RPMI8226 (cell line): Measurements from ENCODE around the gene MUC4.
"Not testable (repeated sequence)": the region's sequence is repeated elsewhere in the genome, so short reads cannot be mapped to it uniquely, and the experiment has no call there.

Experiments used
- DNase-seq: peaks from one replicate; pipeline ENCODE4 v3.0.0-alpha.2; 2015

The MUC4 gene

DNA sequence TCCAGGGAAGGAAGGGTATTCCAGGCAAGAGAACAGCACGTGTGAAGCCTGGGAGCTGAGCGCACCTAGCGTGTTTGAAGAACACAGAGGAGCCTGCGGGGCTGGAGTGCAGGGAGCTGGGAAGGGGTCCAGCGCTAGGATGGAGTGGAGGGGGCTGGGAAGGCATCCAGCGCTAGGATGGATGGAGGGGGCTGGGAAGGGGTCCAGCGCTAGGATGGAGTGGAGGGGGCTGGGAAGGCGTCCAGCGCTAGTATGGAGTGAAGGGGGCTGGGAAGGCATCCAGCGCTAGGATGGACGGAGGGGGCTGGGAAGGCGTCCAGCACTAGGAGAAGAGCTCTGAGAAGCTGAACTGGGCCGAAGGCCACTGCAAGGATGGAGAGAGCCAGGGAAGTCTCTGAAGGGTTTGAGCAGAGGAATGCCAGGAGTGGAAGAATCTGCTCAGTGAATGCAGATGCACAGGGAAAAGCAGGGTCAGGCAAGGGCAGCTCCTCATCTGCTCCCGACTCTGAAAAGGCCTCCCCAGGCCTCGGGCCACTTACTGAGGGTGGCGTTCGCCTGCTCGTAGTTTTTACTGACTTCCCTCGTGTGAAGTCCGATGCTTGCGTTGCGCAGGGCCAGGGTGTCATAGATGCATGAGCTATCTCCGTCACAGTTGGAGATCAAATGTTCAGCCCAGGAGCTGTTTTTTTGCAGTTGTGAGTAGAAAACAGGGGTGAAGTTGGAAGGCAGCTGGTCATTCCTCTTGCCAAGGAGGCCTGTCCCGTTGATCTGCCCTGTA is 51.2 kb downstream of the MUC4 start:
- DNase-seq: peak; percentile 2

DNA sequence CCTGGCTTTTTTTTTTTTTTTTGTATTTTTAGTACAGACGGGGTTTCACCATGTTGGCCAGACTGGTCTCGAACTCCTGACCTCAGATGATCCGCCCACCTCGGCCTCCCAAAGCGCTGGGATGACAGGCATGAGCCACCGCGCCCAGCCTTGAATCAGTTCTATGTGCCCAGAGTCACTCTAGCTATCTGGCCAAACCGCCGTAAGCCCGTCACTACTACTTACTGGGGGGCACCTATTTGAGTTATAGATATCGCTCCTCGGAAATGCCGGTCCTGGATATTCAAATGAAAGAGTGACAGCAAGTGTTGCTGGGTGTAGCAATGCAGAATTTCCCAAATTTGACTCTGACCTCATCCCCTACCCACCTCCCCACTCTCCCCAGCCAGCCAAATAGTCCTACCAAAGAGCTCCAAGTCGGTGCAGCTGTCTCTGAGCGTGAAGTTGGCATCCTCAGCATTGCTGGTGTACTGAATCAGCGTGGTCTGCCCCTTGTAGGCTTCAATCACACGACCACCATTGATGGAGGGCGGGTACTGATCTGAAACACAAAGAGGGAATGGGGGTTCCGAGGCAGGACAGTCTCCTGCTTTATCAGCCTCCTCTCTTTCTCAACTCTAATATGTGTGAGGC is 52.9 kb downstream of the MUC4 start:
- peak; percentile 1 for DNase-seq

DNA sequence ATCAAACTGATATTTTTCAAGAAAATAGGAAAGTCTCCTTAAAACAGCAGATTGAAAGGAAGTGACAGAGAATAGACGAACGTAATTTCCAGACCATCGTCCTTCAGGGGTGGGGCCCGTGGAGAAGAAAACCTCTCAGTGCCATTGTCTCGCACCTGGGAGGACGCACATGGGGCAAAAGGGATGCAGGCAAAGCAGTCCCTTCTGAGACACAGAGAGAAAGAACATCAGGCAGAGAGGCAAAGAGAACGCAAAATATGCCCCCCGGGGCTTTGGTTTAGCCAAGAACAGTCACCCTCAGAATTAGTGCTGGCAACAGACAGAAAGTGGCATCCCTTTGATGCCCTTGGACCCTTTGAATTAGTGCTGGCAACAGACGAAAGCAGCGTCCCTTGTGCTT is 53.9 kb downstream of the MUC4 start:
- peak; percentile 1 for DNase-seq

DNA sequence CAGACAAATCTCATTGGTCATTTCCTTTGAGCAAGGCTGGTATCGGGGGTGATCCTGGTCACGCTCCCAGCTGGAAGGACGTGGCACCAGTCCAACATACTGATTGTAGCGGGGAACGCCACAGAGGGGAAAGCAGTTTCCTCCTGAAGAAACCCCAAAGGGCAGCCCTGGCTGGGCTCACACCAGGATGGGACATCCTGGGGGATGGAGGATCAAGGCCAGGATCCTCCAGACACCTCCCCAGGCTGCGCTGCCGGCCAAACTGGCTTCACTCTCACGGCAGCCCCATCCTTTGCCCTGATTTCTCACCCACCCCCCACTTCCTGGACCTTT is 54.3 kb downstream of the MUC4 start:
- DNase-seq: no peak

DNA sequence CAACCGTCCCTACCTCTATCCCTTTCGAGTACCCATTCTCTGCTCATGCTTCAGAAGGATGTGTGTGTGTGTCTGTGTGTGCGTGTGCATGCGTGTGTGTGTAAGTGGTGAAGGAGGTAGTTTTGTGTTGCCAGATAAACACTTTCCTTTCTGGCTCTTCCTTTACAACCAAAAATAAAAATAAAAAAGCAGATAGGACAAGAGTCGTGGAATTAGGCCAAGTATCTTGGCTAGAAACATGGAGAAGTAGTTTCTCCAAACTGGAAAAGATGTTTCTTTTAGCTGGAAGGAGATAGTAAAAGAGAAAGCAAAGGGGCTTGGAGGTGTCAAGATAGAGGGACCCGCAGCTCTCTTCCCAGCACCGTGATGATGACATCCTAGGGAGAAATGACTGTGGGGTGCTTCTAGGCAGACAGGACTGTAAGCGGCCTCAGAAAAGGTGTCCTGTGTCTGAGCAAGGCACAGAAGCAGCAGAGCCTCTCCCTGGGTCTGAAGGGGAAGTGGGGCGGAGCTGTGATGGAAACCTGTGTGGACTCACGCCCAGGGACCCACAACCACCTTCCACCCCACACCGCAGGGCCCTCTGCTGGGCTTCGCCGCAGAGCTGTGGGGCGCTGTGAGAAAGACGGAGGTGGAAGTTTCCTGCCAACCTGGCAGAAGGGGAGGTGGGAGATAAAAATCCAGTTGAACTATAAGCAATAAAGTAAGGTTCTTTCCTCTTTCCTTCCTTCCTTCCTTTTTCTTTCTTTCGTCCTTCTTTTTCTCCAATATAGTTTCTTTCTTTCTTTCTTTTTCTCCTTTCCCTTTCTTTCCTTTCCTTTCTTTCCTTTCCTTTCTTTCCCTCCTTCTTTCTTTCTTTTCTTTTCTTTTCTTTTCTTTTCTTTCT is 55.7 kb downstream of the MUC4 start:
- peak; percentile 2 for DNase-seq

DNA sequence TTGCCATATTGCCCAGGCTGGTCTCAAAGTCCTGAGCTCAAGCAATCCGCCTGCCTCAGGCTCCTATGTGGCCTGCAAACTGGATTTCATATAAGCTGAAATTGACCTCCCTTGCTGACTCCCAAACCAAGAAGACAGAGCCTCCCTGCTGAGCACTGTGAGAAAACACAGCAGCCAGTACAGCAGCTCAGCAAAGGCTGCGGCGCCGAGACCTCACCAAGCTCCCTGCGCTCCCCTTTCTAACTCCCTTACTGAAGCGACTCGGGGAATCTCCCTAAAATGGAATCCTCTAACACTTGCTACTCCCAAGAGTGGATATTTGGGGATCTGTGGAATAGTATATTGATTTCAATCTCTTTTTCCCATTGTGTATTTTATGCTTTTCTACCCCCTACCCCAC is 56.3 kb downstream of the MUC4 start:
- DNase-seq: no peak

DNA sequence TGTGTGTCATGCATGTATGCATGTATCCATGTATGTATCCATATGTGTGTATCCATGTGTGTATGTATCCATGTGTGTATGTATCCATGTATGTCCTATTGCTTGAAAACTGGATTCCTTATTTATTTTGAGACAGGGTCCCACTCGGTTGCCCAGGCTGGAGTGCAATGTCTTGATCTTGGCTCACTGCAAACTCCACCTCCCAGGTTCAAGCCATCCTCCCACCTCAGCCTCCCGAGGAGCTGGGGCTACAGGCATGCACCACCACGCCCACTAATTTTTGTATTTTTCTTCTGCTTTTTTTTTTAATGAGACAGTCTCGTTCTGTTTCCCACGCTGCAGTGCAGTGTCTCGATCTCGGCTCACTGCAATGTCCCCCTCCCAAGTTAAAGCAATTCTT is 56.8 kb downstream of the MUC4 start:
- DNase-seq: no peak

DNA sequence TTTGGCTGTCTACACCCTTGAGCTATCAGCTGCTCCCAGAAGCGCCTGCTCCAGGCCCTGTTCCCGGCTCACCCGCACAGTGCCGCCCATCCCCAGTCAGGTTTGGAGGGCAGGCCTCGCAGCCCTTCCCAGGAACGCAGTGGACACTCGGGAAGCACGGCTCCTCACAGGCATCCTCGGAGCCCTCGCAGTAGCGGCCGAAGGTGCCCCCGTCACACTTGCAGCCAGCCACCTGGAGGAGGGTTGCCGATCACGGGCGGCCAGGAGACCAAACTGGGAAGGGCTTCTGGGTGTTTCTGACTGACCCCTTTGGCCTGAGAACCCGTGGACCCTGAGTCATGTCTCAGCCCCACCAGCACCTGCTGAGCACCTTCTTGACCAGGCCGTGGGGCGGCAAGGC is 57.6 kb downstream of the MUC4 start:
- no peak for DNase-seq

DNA sequence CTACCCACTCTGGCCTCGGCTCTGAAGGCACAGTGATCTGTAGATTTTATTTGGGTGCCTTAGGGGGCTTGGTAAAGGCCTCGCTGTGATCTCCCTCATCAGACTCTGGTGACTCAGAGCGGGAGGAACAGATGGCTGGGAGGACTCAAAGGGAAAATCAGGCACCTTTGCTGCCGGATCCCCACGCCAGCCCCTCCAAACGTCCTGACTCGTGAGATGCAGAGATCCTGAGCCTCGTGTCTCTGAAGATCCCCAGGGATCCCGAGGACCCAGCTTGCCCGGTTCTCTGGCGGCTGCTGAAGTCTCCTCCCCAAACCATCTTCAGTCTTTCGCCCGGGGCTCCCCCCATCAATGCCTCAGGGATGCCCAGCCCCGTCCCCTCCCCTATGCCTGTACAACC is 58.1 kb downstream of the MUC4 start:
- DNase-seq: no peak

DNA sequence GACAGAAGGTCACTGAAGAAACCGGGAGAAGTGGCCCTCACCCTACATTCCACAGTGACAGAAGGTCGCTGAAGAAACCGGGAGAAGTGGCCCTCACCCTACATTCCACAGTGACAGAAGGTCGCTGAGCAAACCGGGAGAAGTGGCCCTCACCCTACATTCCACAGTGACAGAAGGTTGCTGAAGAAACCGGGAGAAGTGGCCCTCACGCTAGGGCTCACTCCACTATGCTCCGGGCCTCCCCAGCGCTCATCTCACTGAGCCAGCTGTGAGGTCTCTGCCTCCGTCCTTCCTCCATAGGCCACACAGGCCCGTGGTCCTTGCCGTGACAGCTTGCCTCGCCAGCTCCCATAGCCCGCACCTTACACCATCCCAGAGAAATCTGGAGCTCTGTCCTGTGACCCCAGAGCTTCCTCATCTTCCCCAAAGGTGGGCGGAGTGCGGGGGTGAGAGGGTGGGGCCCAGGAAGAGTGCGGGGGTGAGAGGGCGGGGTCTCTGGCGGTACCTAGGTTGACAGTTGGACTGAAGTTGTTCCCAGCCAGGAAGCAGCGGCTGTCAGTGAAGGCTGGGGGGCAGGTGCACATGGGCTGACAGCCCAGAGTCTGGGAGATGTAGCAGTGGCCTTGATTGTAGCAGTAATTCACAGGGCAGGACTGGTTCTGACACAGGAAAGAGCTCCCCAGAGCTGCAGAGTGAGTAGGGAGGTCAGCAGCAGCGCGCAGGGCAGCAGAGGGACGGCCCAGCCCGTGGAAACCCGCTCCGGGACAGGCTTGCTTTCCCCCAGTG is 59.0 kb downstream of the MUC4 start:
- DNase-seq: no peak

DNA sequence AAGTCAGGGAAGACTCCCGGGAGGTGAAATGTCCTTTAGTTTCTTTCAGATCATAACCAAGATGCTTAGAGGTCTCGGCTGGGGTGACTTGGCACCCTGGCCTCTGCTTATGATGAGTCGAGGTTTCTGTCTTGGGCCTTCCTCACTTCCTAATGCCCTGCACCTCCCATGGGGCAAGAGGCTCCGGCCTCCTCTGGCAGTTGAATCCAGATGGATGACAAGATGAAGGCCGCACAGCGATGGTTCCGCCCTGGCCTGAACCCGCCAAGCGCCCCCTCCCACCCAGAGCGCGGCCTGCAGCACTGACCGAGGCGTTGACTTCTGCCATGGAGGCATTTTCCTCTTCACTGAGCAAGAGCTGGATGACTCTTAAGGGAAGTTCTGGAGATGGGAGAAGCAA is 59.7 kb downstream of the MUC4 start:
- no peak for DNase-seq

DNA sequence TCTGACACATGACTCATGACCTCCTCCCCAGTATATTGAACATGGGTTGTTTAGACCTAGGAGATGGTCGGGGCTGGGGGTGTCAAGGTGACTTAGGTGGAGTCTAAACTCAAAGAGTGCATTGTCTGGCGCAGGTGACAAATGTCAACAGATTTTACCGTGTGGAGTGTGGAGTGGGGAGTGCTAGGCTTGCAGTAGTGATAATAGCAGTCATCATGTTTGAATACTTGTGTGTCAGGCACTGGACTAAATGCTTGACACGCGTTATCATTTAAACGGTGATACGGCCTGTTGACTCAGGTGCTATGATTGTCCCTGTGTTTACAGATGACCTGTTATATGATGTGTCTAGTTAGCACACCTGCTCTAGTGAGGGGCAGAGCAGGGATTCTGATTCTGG is 60.2 kb downstream of the MUC4 start:
- no peak for DNase-seq

DNA sequence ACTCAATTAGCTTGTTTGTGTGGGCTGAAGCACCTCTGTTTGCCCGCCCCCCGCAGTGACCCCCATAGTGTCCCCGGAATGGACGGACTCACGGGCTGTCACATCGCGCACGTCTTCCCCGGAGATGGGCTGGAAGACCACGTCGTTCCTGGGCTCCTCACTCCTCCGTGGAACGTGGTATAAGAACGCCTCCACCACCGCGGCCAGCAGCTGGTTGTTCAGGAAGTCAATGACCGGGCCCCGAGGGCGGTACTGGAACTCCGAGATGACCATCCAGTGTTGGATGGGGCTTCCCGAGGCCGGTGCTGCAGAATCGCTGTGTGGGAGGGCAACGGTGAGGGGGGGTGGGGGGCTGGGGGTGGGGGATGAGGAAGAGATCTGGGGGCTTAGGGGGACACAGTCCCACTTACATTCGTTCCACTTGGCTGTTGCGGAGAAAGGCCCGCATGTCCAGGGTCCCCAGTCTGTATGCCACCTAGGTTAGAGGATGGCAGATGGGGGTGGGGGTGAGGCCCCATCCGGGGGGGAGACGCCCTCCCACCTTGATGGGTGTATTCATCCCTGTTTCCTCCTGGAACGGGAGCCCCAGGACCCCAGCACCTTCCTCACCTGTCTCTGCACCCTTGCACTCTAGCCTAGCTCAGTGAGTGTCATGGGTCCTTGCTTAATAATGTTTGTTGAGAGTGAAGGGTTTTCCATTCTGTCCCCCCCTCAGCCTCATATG is 60.8 kb downstream of the MUC4 start:
- no peak for DNase-seq

DNA sequence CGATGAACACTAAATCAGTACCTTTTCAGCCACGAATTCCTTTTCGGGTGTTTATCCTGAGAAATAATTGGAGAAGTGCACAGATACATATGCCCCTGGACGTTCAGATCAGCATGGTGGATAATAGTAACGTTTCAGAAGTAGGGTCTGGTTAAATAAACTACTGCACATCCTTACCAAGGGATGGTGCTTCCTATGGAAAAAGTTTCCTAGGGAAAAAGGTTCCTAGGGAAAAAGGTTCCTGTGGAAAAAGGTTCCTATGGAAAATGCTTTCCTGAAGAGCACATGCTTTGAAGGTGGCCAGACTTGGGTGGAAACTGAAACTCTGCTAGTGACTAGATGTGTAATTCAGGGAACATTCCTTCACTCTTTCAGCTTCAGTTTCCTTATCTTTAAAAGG is 62.6 kb downstream of the MUC4 start:
- DNase-seq: not testable (repeated sequence)

DNA sequence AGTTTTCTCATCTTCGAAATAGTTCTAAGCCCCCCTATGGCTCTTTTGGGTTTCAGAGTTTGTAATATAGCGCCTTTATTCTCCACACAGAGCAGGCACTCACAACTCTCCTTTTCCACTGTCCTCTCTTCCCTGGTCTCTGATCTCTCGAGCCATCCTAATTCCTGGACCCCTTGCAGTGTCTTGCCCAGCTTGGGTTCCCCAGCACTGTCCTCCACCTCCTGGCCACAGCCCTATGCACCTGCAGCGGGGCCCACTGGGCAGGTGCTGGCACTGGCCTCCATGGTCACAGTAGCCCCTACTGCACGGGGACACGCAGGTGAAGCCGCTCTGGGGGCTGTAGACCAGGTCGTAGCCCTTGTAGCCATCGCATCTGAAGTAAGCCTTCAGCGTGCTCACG is 63.1 kb downstream of the MUC4 start:
- DNase-seq: no peak

DNA sequence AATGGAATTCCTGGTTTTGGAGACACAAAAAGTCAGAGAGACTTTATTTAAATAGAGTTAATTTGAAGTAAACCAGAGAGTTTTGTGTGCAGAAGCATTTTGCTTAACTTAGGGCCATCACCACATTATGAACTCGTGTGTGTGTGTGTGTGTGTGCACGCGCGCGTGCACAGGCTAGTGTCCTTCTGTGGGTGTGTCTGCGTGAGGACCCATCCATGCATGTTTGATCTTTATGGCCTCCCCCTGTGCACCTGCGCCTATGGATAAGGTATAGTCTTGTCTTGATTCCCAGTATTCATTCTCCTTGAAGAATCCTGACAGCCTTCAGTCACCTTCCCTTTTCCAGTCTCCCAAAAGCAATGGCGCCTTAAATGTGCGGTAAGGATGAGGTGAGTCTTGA is 65.0 kb downstream of the MUC4 start:
- DNase-seq: no peak

DNA sequence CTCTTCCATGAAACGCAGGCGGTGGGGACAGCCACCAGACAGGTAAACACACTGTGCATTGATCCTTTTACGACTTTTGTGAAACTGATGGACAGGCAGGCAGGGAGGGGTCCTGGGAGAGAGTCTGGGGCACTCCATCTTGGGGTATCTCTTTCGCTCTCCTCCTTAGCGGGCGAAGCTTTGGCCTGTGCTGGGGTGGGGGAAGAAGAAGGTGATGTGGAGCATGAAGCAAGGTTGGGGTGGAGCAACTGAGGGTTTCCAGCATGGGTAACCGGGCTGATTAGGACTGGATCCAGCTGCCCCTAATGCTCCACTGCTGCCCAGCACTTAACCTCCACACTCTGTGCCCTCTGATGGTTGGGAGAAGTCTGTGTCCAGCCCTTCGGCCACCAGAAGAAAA is 65.4 kb downstream of the MUC4 start:
- DNase-seq: no peak

DNA sequence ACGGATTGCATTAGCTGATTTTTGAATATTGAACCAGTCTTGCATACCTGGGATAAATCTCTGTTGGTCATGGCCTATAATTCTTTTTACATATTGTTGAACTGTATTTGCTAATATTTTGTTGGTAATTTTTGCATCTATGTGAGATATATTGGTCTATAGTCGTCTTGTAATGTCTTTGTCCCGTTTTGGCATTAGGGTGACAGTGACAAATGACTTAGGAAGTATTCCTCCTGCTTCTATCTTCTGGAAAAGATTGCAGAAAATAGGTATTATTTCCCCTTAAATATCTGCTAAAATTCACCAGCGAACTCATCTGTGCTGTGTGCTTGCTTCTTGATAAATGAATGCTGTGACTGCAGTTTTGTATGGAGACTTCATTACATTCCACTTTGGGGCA is 67.3 kb downstream of the MUC4 start:
- no peak for DNase-seq

DNA sequence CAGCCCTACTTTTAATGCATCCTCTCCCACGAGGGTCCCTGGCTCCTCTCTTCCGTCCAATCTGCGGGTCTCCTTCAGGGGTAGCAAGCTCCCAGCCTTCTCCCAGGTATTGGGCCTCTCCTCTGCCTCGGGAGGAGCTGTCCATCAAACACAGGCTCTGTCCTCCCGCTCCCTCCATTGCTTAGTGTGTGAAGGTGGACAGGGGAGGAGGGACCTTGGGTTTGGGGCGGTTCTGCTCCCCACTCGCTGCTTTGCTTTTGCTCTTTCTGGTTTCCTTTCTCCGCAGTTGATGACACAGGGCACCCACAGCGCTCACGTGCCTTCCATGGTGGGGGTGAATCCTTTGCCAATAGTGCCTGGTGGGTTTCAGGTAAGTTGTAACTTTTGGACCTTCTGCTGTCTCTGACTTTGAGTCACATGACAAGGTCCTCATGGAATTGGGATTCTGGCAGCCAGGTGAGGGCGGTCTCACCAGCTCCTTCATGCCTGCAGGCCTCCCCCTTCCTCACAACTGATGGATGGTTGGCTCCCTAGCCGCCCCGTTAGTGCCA is 72.1 kb downstream of the MUC4 start:
- no peak for DNase-seq

DNA sequence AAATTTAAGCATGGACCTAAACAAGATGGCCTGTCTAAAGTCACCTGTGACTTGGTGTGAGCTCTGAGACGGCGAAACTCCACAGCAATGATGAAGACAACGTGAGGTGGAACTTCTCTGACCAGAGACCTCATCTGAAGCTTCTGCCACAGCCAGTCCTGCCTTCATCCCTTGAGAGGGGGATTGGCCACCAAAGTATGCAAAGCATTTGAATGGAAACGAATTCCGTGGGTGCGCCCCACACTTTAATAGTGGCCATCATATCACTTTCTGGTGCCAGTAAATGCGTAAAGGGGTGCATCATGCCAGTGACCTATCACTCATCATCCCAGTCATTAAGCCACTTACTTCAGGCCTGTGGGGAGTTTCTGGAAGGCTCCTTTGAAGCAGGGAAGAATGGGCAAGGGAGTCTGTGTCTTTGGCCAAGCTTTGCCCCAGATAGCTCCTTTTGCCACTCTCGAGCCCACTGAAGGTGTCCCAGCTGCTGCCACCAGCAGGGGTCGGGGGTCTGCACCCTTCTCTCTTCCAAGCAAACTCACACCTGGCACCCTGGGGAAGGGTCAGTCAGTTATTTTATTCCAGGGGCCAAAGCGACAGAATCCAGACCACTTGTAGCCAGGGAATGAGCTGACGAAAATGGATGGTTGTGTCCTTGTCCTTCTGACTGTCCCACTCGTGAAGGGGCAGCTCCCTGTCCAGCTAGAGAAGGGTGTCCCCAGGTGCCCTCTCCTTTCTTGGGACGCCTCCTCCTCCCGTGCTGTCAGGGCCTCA is 73.3 kb downstream of the MUC4 start:
- no peak for DNase-seq

DNA sequence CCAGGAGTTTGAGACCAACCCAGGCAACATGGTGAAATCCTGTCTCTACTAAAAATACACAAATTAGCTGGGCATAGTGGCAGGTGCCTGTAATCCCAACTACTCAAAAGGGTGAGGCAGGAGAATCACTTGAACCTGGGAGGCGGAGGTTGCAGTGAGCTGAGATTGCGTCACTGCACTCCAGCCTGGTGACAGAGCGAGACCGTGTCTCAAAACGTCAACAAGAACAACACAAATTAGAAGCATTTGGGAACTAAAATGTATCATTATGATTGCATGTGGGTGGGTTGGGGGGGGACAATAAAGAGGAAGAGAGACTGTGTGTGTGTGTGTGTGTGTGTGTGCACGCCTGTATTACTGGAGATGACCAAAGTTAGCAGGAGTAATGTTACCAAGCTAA is 73.9 kb downstream of the MUC4 start:
- DNase-seq: not testable (repeated sequence)
